ENCODE data around the gene PPOX. TPM values are rescaled to one million over a fixed set of nuclear protein-coding genes. Genes with fewer than 3 reads are reported as not detected.

The PPOX gene
- total and polyA plus RNA-seq, 2 experiments from 2014 or later: 26.5 to 39.6 TPM

DNA sequence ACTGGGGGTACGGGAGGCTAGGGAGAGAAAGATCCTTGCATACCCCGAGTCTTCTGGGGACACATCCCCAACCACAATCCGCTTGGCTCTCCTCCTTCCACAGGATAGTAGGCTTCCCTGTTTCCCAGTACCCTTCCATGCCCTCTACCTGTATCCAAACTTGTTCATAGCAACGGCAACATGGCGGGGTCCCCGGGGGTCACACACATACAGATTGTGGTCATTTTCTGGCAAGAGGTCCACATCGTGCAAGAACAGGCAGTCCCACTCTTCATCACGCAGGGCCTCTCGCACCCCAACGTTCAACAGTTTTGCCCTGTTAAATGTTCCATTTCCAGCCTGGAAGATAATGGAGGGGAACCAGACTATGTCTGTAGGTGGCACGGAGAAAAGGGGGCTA is 7.5 kb downstream of the PPOX start:
- no peak for TF ChIP-seq EZH2phosphoT487 (IDR thresholded peaks at IDR 0.05; ENCODE audit: unreplicated experiment)
- TF ChIP-seq, protein P1, sequence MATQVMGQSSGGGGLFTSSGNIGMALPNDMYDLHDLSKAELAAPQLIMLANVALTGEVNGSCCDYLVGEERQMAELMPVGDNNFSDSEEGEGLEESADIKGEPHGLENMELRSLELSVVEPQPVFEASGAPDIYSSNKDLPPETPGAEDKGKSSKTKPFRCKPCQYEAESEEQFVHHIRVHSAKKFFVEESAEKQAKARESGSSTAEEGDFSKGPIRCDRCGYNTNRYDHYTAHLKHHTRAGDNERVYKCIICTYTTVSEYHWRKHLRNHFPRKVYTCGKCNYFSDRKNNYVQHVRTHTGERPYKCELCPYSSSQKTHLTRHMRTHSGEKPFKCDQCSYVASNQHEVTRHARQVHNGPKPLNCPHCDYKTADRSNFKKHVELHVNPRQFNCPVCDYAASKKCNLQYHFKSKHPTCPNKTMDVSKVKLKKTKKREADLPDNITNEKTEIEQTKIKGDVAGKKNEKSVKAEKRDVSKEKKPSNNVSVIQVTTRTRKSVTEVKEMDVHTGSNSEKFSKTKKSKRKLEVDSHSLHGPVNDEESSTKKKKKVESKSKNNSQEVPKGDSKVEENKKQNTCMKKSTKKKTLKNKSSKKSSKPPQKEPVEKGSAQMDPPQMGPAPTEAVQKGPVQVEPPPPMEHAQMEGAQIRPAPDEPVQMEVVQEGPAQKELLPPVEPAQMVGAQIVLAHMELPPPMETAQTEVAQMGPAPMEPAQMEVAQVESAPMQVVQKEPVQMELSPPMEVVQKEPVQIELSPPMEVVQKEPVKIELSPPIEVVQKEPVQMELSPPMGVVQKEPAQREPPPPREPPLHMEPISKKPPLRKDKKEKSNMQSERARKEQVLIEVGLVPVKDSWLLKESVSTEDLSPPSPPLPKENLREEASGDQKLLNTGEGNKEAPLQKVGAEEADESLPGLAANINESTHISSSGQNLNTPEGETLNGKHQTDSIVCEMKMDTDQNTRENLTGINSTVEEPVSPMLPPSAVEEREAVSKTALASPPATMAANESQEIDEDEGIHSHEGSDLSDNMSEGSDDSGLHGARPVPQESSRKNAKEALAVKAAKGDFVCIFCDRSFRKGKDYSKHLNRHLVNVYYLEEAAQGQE (IDR thresholded peaks at IDR 0.05; ENCODE audit: unreplicated experiment): no peak
- TF ChIP-seq JUNB (IDR thresholded peaks at IDR 0.05; ENCODE audit: unreplicated experiment): no peak
- no peak for TF ChIP-seq ETS1 (IDR thresholded peaks at IDR 0.05)
- no peak for TF ChIP-seq POLR2AphosphoS5 (IDR thresholded peaks at IDR 0.05; ENCODE audit: low read depth)
- TF ChIP-seq, protein P2, sequence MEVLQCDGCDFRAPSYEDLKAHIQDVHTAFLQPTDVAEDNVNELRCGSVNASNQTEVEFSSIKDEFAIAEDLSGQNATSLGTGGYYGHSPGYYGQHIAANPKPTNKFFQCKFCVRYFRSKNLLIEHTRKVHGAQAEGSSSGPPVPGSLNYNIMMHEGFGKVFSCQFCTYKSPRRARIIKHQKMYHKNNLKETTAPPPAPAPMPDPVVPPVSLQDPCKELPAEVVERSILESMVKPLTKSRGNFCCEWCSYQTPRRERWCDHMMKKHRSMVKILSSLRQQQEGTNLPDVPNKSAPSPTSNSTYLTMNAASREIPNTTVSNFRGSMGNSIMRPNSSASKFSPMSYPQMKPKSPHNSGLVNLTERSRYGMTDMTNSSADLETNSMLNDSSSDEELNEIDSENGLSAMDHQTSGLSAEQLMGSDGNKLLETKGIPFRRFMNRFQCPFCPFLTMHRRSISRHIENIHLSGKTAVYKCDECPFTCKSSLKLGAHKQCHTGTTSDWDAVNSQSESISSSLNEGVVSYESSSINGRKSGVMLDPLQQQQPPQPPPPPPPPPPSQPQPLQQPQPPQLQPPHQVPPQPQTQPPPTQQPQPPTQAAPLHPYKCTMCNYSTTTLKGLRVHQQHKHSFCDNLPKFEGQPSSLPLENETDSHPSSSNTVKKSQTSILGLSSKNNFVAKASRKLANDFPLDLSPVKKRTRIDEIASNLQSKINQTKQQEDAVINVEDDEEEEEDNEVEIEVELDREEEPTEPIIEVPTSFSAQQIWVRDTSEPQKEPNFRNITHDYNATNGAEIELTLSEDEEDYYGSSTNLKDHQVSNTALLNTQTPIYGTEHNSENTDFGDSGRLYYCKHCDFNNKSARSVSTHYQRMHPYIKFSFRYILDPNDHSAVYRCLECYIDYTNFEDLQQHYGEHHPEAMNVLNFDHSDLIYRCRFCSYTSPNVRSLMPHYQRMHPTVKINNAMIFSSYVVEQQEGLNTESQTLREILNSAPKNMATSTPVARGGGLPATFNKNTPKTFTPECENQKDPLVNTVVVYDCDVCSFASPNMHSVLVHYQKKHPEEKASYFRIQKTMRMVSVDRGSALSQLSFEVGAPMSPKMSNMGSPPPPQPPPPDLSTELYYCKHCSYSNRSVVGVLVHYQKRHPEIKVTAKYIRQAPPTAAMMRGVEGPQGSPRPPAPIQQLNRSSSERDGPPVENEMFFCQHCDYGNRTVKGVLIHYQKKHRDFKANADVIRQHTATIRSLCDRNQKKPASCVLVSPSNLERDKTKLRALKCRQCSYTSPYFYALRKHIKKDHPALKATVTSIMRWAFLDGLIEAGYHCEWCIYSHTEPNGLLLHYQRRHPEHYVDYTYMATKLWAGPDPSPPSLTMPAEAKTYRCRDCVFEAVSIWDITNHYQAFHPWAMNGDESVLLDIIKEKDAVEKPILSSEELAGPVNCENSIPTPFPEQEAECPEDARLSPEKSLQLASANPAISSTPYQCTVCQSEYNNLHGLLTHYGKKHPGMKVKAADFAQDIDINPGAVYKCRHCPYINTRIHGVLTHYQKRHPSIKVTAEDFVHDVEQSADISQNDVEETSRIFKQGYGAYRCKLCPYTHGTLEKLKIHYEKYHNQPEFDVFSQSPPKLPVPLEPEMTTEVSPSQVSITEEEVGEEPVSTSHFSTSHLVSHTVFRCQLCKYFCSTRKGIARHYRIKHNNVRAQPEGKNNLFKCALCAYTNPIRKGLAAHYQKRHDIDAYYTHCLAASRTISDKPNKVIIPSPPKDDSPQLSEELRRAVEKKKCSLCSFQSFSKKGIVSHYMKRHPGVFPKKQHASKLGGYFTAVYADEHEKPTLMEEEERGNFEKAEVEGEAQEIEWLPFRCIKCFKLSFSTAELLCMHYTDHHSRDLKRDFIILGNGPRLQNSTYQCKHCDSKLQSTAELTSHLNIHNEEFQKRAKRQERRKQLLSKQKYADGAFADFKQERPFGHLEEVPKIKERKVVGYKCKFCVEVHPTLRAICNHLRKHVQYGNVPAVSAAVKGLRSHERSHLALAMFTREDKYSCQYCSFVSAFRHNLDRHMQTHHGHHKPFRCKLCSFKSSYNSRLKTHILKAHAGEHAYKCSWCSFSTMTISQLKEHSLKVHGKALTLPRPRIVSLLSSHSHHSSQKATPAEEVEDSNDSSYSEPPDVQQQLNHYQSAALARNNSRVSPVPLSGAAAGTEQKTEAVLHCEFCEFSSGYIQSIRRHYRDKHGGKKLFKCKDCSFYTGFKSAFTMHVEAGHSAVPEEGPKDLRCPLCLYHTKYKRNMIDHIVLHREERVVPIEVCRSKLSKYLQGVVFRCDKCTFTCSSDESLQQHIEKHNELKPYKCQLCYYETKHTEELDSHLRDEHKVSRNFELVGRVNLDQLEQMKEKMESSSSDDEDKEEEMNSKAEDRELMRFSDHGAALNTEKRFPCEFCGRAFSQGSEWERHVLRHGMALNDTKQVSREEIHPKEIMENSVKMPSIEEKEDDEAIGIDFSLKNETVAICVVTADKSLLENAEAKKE (CRISPR knock-in tag; IDR thresholded peaks at IDR 0.05): no peak
- no peak for TF ChIP-seq ZNF114 (CRISPR knock-in tag; IDR thresholded peaks at IDR 0.05)
- no peak for TF ChIP-seq CTCF (conservative IDR thresholded peaks at IDR 0.05; ENCODE audit: low read depth in 2 of 2)
- no peak for TF ChIP-seq CREB1 (CRISPR knock-in tag; IDR thresholded peaks at IDR 0.05; ENCODE audit: low read depth)
- no peak for TF ChIP-seq STAT1 (IDR thresholded peaks at IDR 0.05; ENCODE audit: unreplicated experiment)
- TF ChIP-seq EZH2 (IDR thresholded peaks at IDR 0.05; ENCODE audit: low read depth, unreplicated experiment): no peak
- no peak for TF ChIP-seq ZNF331 (CRISPR knock-in tag; IDR thresholded peaks at IDR 0.05; ENCODE audit: low read depth)
- no peak for TF ChIP-seq NANOG (IDR thresholded peaks at IDR 0.05; ENCODE audit: borderline replicate concordance)
- Histone ChIP-seq H3K4me1 (ENCODE audit: insufficient read depth) (peaks cover 15% of the 10 kb centered on the region; the same call in 1 of the 2 replicates), H3K9me2 (ENCODE audit: insufficient read depth) (no peaks in the 10 kb centered on the region), H3K4me2 (no peak overlapping the region), H2AFZ (no peak overlapping the region), H3K36me3 (ENCODE audit: insufficient read depth) (peaks cover 17% of the 10 kb centered on the region), H3K27ac (ENCODE audit: low read depth) (no peak overlapping the region), H3K4me3 (no peak overlapping the region), H4K20me1 (replicated peaks; ENCODE audit: insufficient read depth) (peaks cover 6% of the 10 kb centered on the region; the same call in 1 of the 2 replicates), H3F3A (replicated peaks; ENCODE audit: low read depth) (0 out of 2 replicates have a peak, but pooled peaks cover 3% of the 10 kb centered on the region), H3K27me3 (ENCODE audit: insufficient read depth) (no peaks in the 10 kb centered on the region), H3K79me2 (replicated peaks; ENCODE audit: insufficient read depth) (peaks cover 8% of the 10 kb centered on the region)
- peaks cover 6% of the 10 kb centered on the region for H3K27me3 Mint-ChIP-seq (ENCODE audit: insufficient read depth, low read depth, poor library complexity)
- H3K36me3 Mint-ChIP-seq (ENCODE audit: low read depth): peaks cover 54% of the 10 kb centered on the region
- DNase-seq (ENCODE audit: low spot score): no peak
- H3K27ac Mint-ChIP-seq: no peak overlapping the region
- no peak for ATAC-seq
- no peak overlapping the region for H3K4me3 Mint-ChIP-seq
- H3K4me1 Mint-ChIP-seq: peaks cover 15% of the 10 kb centered on the region
- no peaks in the 10 kb centered on the region for H3K9me3 Mint-ChIP-seq
